GM19025 (cell line): ENCODE data around the gene NLRP9.

Source experiments
- ATAC-seq: cut with Tn5 transposase; IDR thresholded peaks from one replicate; pipeline ENCODE4 v1.9.1; 2021; ENCODE audit warnings: mild to moderate bottlenecking, low read depth, moderate library complexity; ENCODE audit not compliant: unreplicated experiment

The NLRP9 gene

DNA sequence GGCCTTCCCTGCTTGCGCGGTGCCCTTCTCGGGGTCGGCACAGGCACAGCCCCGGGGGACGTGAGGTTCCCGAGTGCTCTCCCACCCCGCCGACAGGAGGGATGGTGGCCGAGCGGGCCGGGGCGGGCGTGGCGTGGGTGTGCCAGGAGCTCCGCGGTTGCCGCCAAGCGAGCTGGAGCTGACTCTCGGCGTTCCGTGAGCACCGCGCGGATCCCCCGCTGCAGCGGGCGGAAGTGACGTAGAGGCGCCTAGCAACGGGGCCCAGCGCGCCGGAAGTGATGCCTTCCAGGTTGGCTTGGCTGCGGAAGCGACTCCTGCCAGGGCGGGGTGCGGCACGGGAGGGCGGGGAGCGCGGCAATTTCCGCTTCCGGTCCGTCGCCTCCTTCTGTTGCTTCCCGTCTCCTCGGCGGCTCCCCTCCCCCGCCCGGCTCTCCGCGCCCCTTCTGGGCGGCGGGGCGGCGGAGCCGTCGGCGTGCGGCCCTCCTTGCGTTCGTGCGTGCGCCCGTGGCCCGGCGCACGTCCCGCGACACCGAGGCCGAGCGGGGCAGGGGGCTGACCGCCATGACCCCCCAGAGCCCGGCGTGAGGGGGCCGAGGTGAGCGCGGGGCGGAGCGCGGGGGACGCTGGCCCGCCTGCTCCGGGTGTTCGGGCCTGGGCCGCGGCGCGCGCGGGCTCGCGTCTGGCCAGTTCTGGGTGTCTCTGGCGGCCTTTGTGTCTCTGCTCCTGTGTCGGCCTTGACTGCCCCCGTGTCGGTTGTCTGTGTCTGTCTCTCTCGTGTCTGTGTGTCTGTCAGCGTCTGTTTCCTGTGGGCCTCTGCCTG is 63.2 kb downstream of the NLRP9 start, which contains the start of gene EPN1:
TSS of gene EPN1 (plus strand) at position 386 of the 820 bp plus-strand sequence. CDS start 3,402 bp downstream, outside the sequence.
- ATAC-seq: peak; percentile 64

DNA sequence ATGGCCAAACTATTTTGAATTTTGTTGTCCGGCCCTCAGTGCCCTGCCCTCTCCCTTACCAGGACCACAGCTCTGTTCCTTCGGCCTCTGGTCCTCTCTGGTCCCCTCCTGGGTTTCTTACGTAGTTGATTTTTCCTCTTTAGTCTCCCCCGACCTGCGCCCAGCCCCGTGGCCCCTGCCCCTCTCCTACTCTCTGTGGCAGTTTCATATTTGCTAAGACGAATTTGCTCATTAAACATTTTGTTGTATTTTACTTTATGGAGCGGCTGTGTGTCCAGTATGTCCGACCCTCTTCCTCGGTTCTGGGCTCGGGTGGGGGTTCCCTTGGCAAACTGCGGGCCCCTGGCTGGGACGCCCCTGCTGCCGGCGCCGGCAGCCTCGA is 63.8 kb downstream of the NLRP9 start:
- ATAC-seq: no peak

GRCh38 chr19:55673889-55674288 is 64.3 kb downstream of the NLRP9 start:
- no peak for ATAC-seq

DNA sequence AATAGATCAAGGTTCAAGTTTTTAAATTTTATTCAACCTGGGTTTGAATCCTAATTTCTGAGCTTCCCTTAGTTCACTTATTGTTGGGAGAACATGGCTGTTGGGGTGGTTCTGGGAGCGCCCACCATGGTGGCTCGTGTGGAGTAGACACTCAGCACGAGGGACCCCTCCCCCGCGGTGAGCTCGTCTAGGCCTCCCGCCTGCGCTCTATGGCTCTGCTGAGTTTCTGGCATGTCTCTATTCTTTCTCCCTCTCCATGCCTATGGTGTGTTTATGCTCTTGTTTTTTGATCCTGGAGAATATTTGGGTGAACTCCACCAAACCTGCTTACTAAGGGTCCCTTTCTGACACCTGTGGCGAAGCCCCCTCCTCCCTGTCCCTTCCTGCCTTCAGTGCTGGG is 64.7 kb downstream of the NLRP9 start:
- no peak for ATAC-seq

DNA sequence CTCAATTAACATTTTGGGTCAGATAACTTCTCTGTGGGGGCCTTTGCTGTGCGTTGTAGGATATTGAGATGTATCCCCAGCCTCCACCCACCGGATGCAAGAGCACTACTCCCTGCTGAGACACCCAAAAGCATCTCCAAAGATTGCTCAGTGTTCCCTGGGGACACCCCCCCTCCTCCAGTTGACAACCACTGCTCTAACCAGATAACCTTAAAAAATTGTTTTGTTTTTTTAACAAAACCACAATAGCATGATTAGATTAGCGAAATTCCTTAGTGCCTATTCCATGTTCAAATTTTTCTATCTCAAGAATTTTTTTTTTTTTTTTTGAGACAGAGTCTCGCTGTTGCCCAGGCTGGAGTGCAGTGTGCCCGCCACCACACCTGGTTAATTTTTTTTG is 65.8 kb downstream of the NLRP9 start:
- no peak for ATAC-seq

DNA sequence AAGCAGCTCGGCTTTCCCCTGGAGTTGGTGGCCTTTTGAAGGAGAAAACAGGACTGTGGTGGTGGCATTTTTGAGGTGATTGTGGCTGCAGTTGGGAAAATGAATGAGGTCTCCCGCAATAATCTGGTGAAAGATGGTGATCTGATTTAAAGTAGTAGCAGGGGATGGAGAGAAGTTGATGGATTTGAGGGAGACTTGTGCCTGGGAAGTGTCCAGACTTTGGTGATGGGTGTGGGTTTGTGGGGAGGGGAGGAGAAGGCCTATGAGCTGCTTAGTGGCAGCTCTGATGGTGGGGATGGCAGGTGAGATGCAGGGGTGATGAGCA is 67.2 kb downstream of the NLRP9 start:
- no peak for ATAC-seq

DNA sequence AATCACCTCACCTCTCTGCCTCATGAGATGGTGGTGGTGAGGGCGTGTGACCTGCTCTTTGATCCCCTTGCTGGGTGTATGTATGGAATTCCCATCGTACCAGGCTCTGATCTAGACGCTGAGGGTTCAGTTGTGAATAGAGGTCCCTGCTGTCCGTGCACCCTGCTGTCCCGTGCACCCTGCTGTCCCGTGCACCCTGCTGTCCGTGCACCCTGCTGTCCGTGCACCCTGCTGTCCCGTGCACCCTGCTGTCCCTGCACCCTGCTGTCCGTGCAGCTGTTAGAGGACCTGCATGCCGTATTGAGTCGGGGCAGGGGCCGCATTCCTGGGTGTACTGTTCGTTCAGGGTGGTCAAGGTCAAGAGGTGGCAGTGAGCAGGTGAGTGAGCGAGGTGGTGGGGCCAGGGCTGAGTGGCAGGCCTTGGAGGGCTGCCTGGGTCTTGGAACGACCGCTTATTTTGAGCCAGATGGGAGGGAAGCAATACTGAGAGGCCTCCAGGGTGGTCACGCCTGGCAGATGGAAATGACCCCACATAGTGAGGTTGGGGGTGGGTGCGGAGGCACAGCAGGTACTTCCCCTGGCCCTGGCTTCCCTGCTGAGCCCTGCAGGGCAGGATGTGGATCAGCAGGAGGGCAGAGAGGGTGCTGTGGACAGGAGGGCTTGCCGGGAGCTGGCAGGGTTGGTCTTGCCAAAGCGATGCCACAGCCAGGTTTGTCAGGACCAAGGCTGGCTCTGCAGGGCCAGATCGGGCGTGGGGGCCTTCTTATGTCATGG is 67.7 kb downstream of the NLRP9 start:
- no peak for ATAC-seq

DNA sequence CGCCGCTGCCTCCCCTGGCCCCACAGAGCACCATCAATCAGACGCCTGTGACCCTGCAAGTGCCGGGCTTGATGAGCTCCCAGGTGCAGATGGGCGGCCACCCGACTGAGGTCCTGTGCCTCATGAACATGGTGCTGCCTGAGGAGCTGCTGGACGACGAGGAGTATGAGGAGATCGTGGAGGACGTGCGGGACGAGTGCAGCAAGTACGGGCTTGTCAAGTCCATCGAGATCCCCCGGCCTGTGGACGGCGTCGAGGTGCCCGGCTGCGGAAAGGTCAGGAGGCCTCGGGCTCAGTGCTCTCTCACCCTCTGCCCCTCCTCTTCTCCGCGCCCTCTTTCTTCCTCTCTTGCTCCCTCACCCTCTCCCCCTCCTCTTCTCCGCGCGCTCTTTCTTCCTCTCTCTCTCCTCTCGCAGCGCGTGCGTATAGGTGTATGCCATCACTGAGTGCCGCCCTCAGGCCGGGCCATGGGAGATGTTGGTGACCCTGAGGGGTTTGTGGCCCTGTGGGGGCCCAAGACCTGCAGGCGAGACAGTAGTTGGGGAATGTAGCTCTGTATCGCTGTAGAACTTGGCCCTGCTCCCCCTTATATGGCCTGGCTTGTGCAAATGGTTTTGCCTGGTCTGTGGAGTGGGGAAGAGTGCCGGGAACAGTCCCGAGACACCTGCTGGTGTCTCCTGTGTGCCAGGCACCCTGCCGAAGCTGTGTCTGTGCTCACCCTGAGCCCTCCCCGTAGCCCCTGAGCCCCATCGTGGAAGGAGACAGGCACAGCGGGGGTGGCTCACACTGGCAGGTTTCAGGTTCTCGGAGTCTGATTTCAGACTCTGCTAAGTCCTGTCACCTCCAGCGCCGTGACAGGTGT is 68.6 kb downstream of the NLRP9 start:
- ATAC-seq: no peak

GRCh38 chr19:55668603-55669348 is 69.4 kb downstream of the NLRP9 start:
- no peak for ATAC-seq

GRCh38 chr19:55667958-55668357 is 70.2 kb downstream of the NLRP9 start:
- ATAC-seq: no peak

GRCh38 chr19:55667511-55667910 is 70.7 kb downstream of the NLRP9 start:
- ATAC-seq: no peak

- ATAC-seq: no peak
Observed at GRCh38 chr19:55667006-55667381, 71.2 kb downstream of the NLRP9 start.

DNA sequence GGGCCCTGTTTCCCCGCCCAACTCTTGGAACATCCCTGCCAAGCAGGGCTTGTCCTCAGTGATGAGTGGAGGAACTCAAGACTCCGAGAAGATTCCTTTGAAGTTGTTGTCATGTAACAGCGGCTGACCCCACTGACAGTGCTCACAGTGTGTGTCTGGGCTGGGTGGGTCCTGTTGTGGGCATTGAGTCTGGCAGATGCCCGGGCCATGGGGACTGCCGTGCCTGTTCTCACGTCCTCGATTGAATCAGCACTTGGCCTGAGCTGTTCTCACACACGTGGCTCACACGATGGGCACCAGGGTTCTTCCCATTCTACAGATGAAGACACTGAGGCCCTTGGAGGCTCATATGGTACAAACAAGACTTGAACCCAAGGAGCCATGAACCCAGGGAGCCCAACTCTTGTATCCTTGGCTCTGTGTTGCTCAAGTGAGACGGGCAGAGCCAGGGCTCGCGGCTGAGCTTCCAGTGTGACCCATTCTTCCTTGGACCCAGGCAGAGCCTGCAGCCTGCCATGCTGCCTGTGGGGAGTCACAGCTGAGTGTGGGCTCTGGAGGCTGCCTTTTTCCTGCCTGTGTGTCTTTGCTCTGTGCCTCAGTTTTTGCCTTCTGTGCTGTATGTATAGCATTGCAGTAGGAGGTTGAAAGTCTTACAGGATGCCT is 71.7 kb downstream of the NLRP9 start:
- no peak for ATAC-seq

- no peak for ATAC-seq
Observed at GRCh38 chr19:55663846-55664536, 74.2 kb downstream of the NLRP9 start.

DNA sequence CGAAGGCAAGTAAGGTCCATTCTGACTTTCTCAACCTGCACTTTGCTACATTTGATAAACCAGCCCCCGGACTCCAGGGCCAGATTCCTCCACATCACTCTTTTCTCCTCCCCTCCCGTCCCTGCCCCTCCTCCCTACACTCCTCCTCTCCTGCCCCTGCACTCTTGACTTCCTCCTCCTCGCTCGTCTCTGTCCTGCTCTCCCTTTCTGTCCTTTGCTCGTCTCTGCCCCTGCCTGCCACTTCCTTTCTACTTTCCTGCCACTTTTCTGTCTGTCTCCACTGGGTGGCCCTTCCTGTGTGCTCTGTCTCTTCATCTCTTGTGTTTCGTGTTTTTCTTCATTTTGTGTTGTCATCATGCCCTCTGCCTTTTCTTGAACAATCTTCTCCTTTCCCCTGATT is 76.4 kb downstream of the NLRP9 start:
- no peak for ATAC-seq

GRCh38 chr19:55660991-55661390 is 77.2 kb downstream of the NLRP9 start:
- no peak for ATAC-seq

DNA sequence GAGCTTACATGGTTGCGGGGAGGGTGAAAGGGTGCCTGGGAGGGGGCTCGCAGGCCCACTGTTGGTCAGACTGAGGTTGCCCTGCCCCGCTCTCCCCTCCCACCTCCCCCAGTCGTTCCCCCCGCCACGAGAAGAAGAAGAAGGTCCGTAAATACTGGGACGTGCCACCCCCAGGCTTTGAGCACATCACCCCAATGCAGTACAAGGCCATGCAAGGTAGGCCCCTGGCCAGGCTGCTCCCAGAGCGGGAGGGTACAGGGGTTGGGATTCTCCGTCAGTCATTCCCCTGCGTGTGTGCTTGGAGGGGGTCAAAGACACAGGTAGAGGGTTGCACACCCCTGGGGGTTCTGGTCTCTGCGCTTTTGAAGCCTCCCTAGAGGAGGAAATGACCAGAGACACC is 77.8 kb downstream of the NLRP9 start:
- ATAC-seq: no peak

DNA sequence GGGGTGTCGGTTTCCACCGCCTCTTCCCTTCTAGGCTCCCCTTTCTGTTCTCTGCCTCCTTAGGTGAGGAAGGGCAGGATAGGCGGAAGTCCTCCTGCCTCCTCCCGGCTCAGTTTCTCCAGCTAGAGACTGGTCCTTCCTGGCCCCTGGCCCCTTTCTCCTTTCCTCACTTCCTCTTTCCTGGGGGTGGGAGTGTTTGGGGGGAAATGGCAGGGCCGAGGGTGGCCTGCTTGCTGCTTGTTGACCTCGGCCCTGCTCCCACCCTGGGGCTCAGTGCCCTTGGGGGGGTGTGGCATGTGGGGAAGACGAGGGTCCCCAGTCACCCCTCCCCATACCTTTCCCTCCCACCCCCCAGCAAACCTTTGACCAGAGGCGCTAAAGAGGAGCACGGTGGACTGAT is 78.4 kb downstream of the NLRP9 start:
- no peak for ATAC-seq

- ATAC-seq: no peak
Observed at GRCh38 chr19:55658846-55659459, 79.2 kb downstream of the NLRP9 start.
